Lung (tissue), 12 donors: ENCODE results near the gene TLR1. TPM values are rescaled to one million over a fixed set of nuclear protein-coding genes. Genes with fewer than 3 reads are reported as not detected.

Source experiments
- ATAC-seq: fragments of 200-7000 bp; cut with Tn5 transposase; one replicate; pipeline ENCODE4 v1.9.1; 2020; ENCODE audit warnings: moderate number of reproducible peaks; ENCODE audit not compliant: insufficient read depth, low FRiP score
- DNase-seq, 3 donors: peaks; one replicate each; pipeline ENCODE4 v3.0.0-alpha.2; 2013 to 2017
- H3K27ac ChIP-seq, 2 donors: one replicate each; pipeline ENCODE4 v1.5.1; 2013; ENCODE audit warnings: mild to moderate bottlenecking in 2 of 2, moderate library complexity in 2 of 2, control low read depth in 1 of 2, inconsistent platforms in 1 of 2, low read depth in 1 of 2, low read length in 1 of 2
- H3K27me3 ChIP-seq, 3 donors: one replicate each; pipeline ENCODE4 v1.5.1; 2013; ENCODE audit warnings: low read length in 2 of 3; ENCODE audit not compliant: control insufficient read depth in 3 of 3, insufficient read depth in 3 of 3
- H3K36me3 ChIP-seq, 4 donors: one replicate each; pipeline ENCODE4 v1.5.1; 2013; ENCODE audit warnings: low read length in 4 of 4, mild to moderate bottlenecking in 1 of 4, moderate library complexity in 1 of 4; ENCODE audit not compliant: control insufficient read depth in 4 of 4, insufficient read depth in 4 of 4
- H3K4me1 ChIP-seq, 5 donors: one replicate each; pipeline ENCODE4 v1.5.1; 2013; ENCODE audit warnings: low read length in 5 of 5, mild to moderate bottlenecking in 2 of 5, moderate library complexity in 1 of 5; ENCODE audit not compliant: control insufficient read depth in 5 of 5, insufficient read depth in 5 of 5
- H3K4me3 ChIP-seq: one replicate; pipeline ENCODE4 v1.5.1; 2013; ENCODE audit warnings: mild to moderate bottlenecking, control low read depth, moderate library complexity
- H3K9ac ChIP-seq, 2 donors: one replicate each; pipeline ENCODE4 v1.5.1; 2013; ENCODE audit warnings: low read length in 2 of 2, control low read depth in 1 of 2; ENCODE audit not compliant: insufficient read depth in 1 of 2
- H3K9me3 ChIP-seq, 4 donors: one replicate each; pipeline ENCODE4 v1.5.1; 2013; ENCODE audit warnings: low read length in 3 of 4, mild to moderate bottlenecking in 1 of 4, moderate library complexity in 1 of 4; ENCODE audit not compliant: control insufficient read depth in 4 of 4, insufficient read depth in 3 of 4
- WGBS, 2 donors: extraction: QIAGEN DNeasy Blood & Tissue Kit; methylation state at CpG; one replicate each; pipeline ENCODE4 v1.1.7; 2013; 5-methylcytosine and 5-hydroxymethylcytosine counted together
- polyA plus RNA-seq, 2 donors: library from polyadenylated mRNA; stranded (reverse); fragments of 200-250 nt; gene quantifications; one replicate each; pipeline ENCODE4 v1.2.1, GENCODE V29; 2013
- total RNA-seq, 2 donors: library from RNA; depleted of rRNA in 1 of 2; stranded (reverse); fragments of >200 nt in 1 of 2; gene quantifications; one replicate each; pipeline ENCODE4 v1.2.1, GENCODE V29; 2014 to 2021
- TF ChIP-seq, protein P1 (sequence below): IDR thresholded peaks from 2 replicates; pipeline ENCODE4 v1.5.1; 2012; ENCODE audit warnings: mild to moderate bottlenecking; ENCODE audit errors: control extremely low read depth, extremely low read depth
- donor health status: control.
- donor health status: control.
- donor health status: Bipolar disorder and iron deficiency.
- donor health status: healthy.
- donor health status: DM: yes; HTN: yes; CAD: no.

The TLR1 gene
- total and polyA plus RNA-seq, 4 donors: 2.4 to 31.4 (median 25.3) TPM

GRCh38 chr4:38800961-38801450, 3.6 kb downstream of the TLR1 start:
- ATAC-seq (no peak), DNase-seq (no peak)
- TF ChIP-seq, protein P1, sequence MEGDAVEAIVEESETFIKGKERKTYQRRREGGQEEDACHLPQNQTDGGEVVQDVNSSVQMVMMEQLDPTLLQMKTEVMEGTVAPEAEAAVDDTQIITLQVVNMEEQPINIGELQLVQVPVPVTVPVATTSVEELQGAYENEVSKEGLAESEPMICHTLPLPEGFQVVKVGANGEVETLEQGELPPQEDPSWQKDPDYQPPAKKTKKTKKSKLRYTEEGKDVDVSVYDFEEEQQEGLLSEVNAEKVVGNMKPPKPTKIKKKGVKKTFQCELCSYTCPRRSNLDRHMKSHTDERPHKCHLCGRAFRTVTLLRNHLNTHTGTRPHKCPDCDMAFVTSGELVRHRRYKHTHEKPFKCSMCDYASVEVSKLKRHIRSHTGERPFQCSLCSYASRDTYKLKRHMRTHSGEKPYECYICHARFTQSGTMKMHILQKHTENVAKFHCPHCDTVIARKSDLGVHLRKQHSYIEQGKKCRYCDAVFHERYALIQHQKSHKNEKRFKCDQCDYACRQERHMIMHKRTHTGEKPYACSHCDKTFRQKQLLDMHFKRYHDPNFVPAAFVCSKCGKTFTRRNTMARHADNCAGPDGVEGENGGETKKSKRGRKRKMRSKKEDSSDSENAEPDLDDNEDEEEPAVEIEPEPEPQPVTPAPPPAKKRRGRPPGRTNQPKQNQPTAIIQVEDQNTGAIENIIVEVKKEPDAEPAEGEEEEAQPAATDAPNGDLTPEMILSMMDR: no peak
- H3K4me1 ChIP-seq: peaks cover 0 to 5% (median 0%) of the 10 kb centered on the region in 5 donors
- no peak overlapping the region for H3K4me3 ChIP-seq
- 57 to 91% methylated on average over 3 of the region's 3 CpGs for WGBS, 2 donors
- no peak overlapping the region for H3K9ac ChIP-seq
- no peaks in the 10 kb centered on the region for H3K27me3 ChIP-seq
- peaks cover 0 to 5% (median 3%) of the 10 kb centered on the region in 4 donors for H3K36me3 ChIP-seq
- peaks cover 0 to 2% (median 0%) of the 10 kb centered on the region in 4 donors for H3K9me3 ChIP-seq
- no peak overlapping the region for H3K27ac ChIP-seq

- Histone ChIP-seq H3K36me3 (peaks cover 0 to 5% (median 3%) of the 10 kb centered on the region in 4 donors), H3K9me3 (peaks cover 0 to 2% (median 0%) of the 10 kb centered on the region in 4 donors), H3K27me3 (no peaks in the 10 kb centered on the region), H3K4me3 (no peak overlapping the region), H3K4me1 (peaks cover 0 to 5% (median 0%) of the 10 kb centered on the region in 5 donors), H3K27ac (no peak overlapping the region), H3K9ac (no peak overlapping the region)
- TF ChIP-seq, protein P1: no peak
- 82 to 92% methylated on average over 2 of the region's 2 CpGs for WGBS, 2 donors
- ATAC-seq (no peak), DNase-seq (no peak)
These were observed 4.2 kb downstream of the TLR1 start for GRCh38 chr4:38800366-38800765.

DNA sequence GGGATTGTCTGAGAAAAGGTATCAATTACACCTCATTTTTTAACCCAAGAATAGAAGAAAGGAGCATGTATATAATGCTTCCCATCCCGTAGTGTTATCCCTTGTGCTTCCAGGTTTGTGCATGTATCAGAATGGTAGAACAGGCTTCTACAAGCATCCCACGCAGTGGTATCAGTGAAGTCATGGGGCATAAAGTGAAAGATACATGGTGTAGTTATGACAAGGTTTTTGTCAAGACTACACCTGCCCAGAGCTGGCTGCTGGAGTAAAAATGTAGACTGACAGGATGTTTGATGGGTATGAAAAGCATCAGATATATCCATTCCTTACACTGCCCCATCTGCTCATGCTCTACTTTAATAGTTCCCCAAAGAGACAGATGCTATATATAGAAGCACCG, 9.5 kb downstream of the TLR1 start:
- no peaks in the 10 kb centered on the region for H3K9me3 ChIP-seq
- TF ChIP-seq, protein P1: no peak
- WGBS, 2 donors: 92 to 93% methylated on average over 3 of the region's 3 CpGs

GRCh38 chr4:38794051-38794450, 10.5 kb downstream of the TLR1 start:
- no peaks in the 10 kb centered on the region for H3K9me3 ChIP-seq
- DNase-seq (no peak), ATAC-seq (no peak)
- peaks cover 0 to 2% (median 0%) of the 10 kb centered on the region in 4 donors for H3K36me3 ChIP-seq
- H3K9ac ChIP-seq: no peak overlapping the region
- H3K4me3 ChIP-seq: no peak overlapping the region
- H3K4me1 ChIP-seq: no peaks in the 10 kb centered on the region
- TF ChIP-seq, protein P1: no peak
- H3K27me3 ChIP-seq: no peaks in the 10 kb centered on the region
- 72 to 73% methylated on average over 2 of the region's 2 CpGs for WGBS, 2 donors
- H3K27ac ChIP-seq: no peak overlapping the region

More for the DNA sequence above, 9.5 kb downstream of the TLR1 start:
- Histone ChIP-seq H3K4me1 (no peaks in the 10 kb centered on the region), H3K9ac (no peak overlapping the region), H3K36me3 (peaks cover 0 to 3% (median 2%) of the 10 kb centered on the region in 4 donors), H3K27ac (no peak overlapping the region), H3K4me3 (no peak overlapping the region), H3K27me3 (no peaks in the 10 kb centered on the region)
- DNase-seq (no peak), ATAC-seq (no peak)
